Prostate gland (tissue), 2 donors: ENCODE results near the gene KCNH2. TPM values are rescaled to one million over a fixed set of nuclear protein-coding genes. Genes with fewer than 3 reads are reported as not detected.
A peak's percentile ranks its signal among the peaks of the same experiment; 100 is the strongest.
"Not testable (repeated sequence)": the region's sequence is repeated elsewhere in the genome, so short reads cannot be mapped to it uniquely, and the experiment has no call there.

Source experiments
- DNase-seq: peaks from one replicate; pipeline ENCODE4 v3.0.0-alpha.2; 2019; ENCODE audit warnings: low spot score
- H3K27ac ChIP-seq, 2 donors: fragments of 200-600 bp; sonication (generic); 2 replicates each; pipeline ENCODE4 v1.5.1; 2017 to 2019
- H3K27me3 ChIP-seq: fragments of 200-600 bp; sonication (generic); replicated peaks from 2 replicates; pipeline ENCODE4 v1.5.1; 2019; ENCODE audit not compliant: insufficient read depth
- H3K36me3 ChIP-seq, 2 donors: fragments of 200-600 bp; sonication (generic); 1 replicate in 1 of 2; 2 replicates in 1 of 2; pipeline versions ENCODE4 v1.5.1 to v1.8.1; 2017 to 2019
- H3K4me1 ChIP-seq: fragments of 200-600 bp; sonication (generic); replicated peaks from 2 replicates; pipeline ENCODE4 v1.5.1; 2019
- H3K4me3 ChIP-seq, 2 donors: fragments of 200-600 bp; sonication (generic); 2 replicates each; pipeline ENCODE4 v1.5.1; 2017 to 2019
- H3K9me3 ChIP-seq: fragments of 200-600 bp; sonication (generic); 2 replicates; pipeline ENCODE4 v1.5.1; 2017
- CTCF ChIP-seq, 4 experiments: fragments of 200-600 bp in 2 of 4; fragments of 450-650 bp in 2 of 4; sonication (generic) in 2 of 4; IDR thresholded peaks; 1 replicate in 3 of 4; 2 replicates in 1 of 4; pipeline ENCODE4 v1.5.1; 2016 to 2019; ENCODE audit warnings: antibody characterized with exemption in 4 of 4, mild to moderate bottlenecking in 2 of 4, moderate library complexity in 2 of 4
- POLR2A ChIP-seq: fragments of 450-650 bp; IDR thresholded peaks from one replicate; pipeline ENCODE4 v1.6.1; 2016; ENCODE audit warnings: antibody characterized with exemption, mild to moderate bottlenecking
- POLR2AphosphoS5 ChIP-seq: sonication (generic); formaldehyde crosslinking; IDR thresholded peaks from one replicate; pipeline ENCODE4 v1.6.1; 2017; ENCODE audit warnings: antibody characterized with exemption
- WGBS: methylation state at CpG from one replicate; pipeline ENCODE4 v1.1.5; 2018; 5-methylcytosine and 5-hydroxymethylcytosine counted together
- intact Hi-C: fragments of 100-400 bp; cut with DNase I; formaldehyde crosslinking; loops from one replicate; pipeline ENCODE4 v1.14.2; 2022
- total RNA-seq, 2 donors: library from RNA; depleted of rRNA; stranded (reverse); fragments of >200 nt; gene quantifications; one replicate each; pipeline ENCODE4 v1.1.0, GENCODE V29; 2016

KCNH2 gene
- total RNA-seq, 2 donors from 2014 or later: 10.1 to 184 TPM

- no peak overlapping the region for H3K27ac ChIP-seq
- peaks cover 6% of the 10 kb centered on the region for H3K27me3 ChIP-seq
- H3K4me1 ChIP-seq: peaks cover 4% of the 10 kb centered on the region
- H3K9me3 ChIP-seq: no peaks in the 10 kb centered on the region
- 11% methylated on average over 50 of the region's 55 CpGs for whole genome bisulfite sequencing
- TF ChIP-seq POLR2AphosphoS5: no peak
- TF ChIP-seq CTCF (IDR thresholded peaks at IDR 0.05): no peak
- no peak for TF ChIP-seq POLR2A
- intact Hi-C loops: no loop called here
- DNase-seq: peak; percentile 36
- H3K36me3 ChIP-seq: no peaks in the 10 kb centered on the region
- peak overlapping the region; percentile 3 to 8 for H3K4me3 ChIP-seq
These were observed 35.8 kb upstream of the KCNH2 start for GRCh38 chr7:151013733-151014497.

GRCh38 chr7:151013356-151013732, 35.2 kb upstream of the KCNH2 start:
- peaks cover 4% of the 10 kb centered on the region for H3K4me1 ChIP-seq
- H3K27me3 ChIP-seq: peaks cover 6% of the 10 kb centered on the region
- intact Hi-C loops: no loop called here
- peak overlapping the region; percentile 3 to 8 for H3K4me3 ChIP-seq
- no peak for DNase-seq
- no peak overlapping the region for H3K27ac ChIP-seq
- H3K36me3 ChIP-seq: no peaks in the 10 kb centered on the region
- WGBS: 19% methylated on average over 17 of the region's 26 CpGs
- TF ChIP-seq POLR2A: no peak
- TF ChIP-seq POLR2AphosphoS5: no peak
- TF ChIP-seq CTCF (IDR thresholded peaks at IDR 0.05): no peak
- H3K9me3 ChIP-seq: no peaks in the 10 kb centered on the region

DNA sequence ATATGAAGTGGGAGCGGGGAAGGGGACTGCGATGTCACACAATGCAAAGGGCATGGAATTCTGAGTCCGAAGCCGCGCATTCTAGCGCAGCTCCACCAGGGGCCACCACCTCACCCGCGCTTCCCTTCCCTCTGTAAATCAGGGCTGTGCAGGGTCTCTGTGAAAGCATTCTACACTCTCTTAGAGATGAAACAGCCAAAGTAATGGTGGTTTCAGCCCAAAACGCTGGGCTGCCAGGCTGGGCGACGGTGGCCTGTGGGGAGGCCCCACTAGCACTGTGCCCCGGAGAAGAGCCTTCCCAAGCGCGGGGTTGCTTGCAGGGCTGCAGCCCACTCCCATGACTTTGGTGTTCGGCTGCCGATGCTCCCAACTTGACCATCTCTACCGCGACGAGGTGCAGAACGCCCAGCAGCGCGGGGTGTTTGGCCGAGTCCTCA, 34.8 kb upstream of the KCNH2 start:
- Histone ChIP-seq H3K27me3 (peaks cover 6% of the 10 kb centered on the region), H3K4me3 (no peak overlapping the region), H3K36me3 (no peaks in the 10 kb centered on the region), H3K27ac (no peak overlapping the region), H3K4me1 (no peaks in the 10 kb centered on the region), H3K9me3 (no peaks in the 10 kb centered on the region)
- WGBS: 31% methylated on average over 23 of the region's 23 CpGs
- DNase-seq: no peak
- intact Hi-C loops: no loop called here
- TF ChIP-seq POLR2A: no peak
- TF ChIP-seq POLR2AphosphoS5: no peak
- peak in 2 of 4 experiments; percentile 29 to 54 for TF ChIP-seq CTCF (IDR thresholded peaks at IDR 0.05)

DNA sequence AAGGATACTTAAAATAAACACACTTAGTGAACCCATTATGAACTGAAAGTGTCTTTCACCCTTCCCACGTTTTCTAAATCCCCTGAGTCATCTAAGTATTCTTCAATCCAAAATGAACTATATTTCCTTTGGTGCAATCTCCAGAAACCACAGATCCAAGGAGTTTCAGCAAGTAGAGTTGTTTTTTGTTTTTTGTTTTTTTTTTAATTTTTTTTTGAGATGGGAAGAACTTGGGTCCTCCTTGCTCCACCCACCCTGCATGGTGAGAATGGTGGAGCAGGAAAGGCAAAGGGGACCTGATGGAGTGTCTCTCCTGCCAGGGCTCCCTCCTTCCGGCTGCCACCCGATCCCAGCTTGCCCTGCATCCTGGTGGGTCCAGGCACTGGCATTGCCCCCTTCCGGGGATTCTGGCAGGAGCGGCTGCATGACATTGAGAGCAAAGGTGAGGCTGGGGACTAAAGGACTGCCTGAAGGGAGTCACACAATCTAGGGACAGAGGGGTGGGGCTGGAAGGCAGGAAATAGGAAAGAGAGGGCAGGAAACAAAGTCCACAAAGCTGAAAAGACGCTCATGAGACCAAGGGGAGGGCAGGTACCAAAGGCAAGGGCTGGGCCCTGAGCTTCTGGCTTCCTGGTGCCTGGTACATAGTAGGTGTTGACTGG, 34.0 kb upstream of the KCNH2 start:
- Histone ChIP-seq H3K27ac (no peak overlapping the region), H3K4me3 (no peak overlapping the region), H3K9me3 (no peaks in the 10 kb centered on the region), H3K27me3 (peaks cover 6% of the 10 kb centered on the region), H3K4me1 (no peaks in the 10 kb centered on the region), H3K36me3 (no peaks in the 10 kb centered on the region)
- WGBS: 81% methylated on average over 6 of the region's 6 CpGs
- intact Hi-C loops: no loop called here
- DNase-seq: no peak
- TF ChIP-seq POLR2A (no peak), POLR2AphosphoS5 (no peak), CTCF (IDR thresholded peaks at IDR 0.05) (no peak)

GRCh38 chr7:151011616-151012015, 33.5 kb upstream of the KCNH2 start:
- H3K27me3 ChIP-seq, intact Hi-C loops, H3K9me3 ChIP-seq, H3K36me3 ChIP-seq, H3K4me3 ChIP-seq, H3K4me1 ChIP-seq, DNase-seq, H3K27ac ChIP-seq: not testable (repeated sequence)
- WGBS: 87% methylated on average over 12 of the region's 12 CpGs
